ENCODE results near the gene GPATCH8. TPM values are rescaled to one million over a fixed set of nuclear protein-coding genes. Genes with fewer than 3 reads are reported as not detected.
A peak's percentile ranks its signal among the peaks of the same experiment; 100 is the strongest.
"Not testable (repeated sequence)": the region's sequence is repeated elsewhere in the genome, so short reads cannot be mapped to it uniquely, and the experiment has no call there.

Gene GPATCH8
- total RNA-seq, 1 experiment from 2014 or later, result 40.8 TPM

DNA sequence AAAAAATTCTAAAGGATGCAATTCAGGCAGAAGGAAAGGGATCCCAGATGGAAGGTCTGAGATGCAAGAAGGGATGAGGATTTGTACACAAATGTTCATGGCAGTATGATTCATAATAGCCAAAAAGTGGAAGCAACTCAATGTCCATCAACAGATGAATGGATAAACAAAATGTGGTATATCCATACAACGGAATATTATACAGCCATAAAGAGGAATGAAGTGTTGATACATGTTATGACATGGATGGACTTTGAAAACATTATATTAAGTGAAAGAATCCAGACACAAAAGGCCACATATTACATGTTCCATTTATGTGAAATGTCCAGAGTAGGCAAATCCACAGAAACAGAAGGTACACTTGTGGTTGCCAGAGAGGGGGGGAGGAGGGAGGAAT is 23.9 kb upstream of the GPATCH8 start:
- no peaks in the 10 kb centered on the region for H3K9me3 Mint-ChIP-seq (ENCODE audit: unreplicated experiment)
- no peaks in the 10 kb centered on the region for H3K4me1 Mint-ChIP-seq (ENCODE audit: insufficient read depth, unreplicated experiment)
- no TSS peak for BruUV-seq (replicated peaks)
- ChIA-PET CTCF (no interaction called here), POLR2A (interaction anchor here (0.9 kb wide), 1 partner anchor 24 kb away, joined by 4 read pairs; the partner anchor contains the start of gene GPATCH8)
- H3K27ac Mint-ChIP-seq (ENCODE audit: low read depth, unreplicated experiment), result no peak overlapping the region
- no peaks in the 10 kb centered on the region for H3K36me3 Mint-ChIP-seq (ENCODE audit: insufficient read depth, unreplicated experiment)
- no peaks in the 10 kb centered on the region for H3K27me3 Mint-ChIP-seq (ENCODE audit: insufficient read depth, unreplicated experiment)
- TF ChIP-seq, protein P1, sequence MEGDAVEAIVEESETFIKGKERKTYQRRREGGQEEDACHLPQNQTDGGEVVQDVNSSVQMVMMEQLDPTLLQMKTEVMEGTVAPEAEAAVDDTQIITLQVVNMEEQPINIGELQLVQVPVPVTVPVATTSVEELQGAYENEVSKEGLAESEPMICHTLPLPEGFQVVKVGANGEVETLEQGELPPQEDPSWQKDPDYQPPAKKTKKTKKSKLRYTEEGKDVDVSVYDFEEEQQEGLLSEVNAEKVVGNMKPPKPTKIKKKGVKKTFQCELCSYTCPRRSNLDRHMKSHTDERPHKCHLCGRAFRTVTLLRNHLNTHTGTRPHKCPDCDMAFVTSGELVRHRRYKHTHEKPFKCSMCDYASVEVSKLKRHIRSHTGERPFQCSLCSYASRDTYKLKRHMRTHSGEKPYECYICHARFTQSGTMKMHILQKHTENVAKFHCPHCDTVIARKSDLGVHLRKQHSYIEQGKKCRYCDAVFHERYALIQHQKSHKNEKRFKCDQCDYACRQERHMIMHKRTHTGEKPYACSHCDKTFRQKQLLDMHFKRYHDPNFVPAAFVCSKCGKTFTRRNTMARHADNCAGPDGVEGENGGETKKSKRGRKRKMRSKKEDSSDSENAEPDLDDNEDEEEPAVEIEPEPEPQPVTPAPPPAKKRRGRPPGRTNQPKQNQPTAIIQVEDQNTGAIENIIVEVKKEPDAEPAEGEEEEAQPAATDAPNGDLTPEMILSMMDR (IDR thresholded peaks at IDR 0.05; ENCODE audit: unreplicated experiment), result no peak
- no peak for DNase-seq (ENCODE audit: unreplicated experiment)
- intact Hi-C loops (cut with micrococcal nuclease), result no loop called here
- no peak overlapping the region for H3K4me3 Mint-ChIP-seq (ENCODE audit: unreplicated experiment)

DNA sequence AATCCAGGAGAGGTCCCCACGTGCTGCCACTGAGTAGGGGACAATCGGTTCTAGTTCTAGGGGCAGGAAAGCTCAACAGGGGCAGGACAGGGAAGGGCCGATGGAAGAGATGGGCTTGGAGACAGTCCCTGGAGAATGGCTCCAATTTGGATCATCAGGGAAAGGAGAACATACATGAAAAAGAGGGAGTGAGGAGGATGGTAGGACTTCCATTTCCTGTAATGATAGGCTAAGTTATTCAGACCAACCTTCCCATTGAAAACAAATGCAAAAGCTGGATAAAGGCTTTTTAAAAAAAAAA is 20.4 kb upstream of the GPATCH8 start:
- ChIA-PET CTCF (interaction anchor here (0.6 to 2.5 kb wide), 10 partner anchors 10 to 190 kb away, joined by 3 to 28 read pairs (median 4); partner anchors contain the start of gene GPATCH8), POLR2A (interaction anchor here (0.6 kb wide), 2 partner anchors 172 to 574 kb away, joined by 3 read pairs; no protein-coding TSS in a partner anchor)
- Mint-ChIP-seq H3K36me3 (ENCODE audit: insufficient read depth, unreplicated experiment) (no peaks in the 10 kb centered on the region), H3K27ac (ENCODE audit: low read depth, unreplicated experiment) (no peak overlapping the region), H3K4me3 (ENCODE audit: unreplicated experiment) (no peak overlapping the region), H3K9me3 (ENCODE audit: unreplicated experiment) (no peaks in the 10 kb centered on the region), H3K27me3 (ENCODE audit: insufficient read depth, unreplicated experiment) (no peaks in the 10 kb centered on the region), H3K4me1 (ENCODE audit: insufficient read depth, unreplicated experiment) (no peaks in the 10 kb centered on the region)
- no TSS peak for BruUV-seq (replicated peaks)
- no peak for DNase-seq (ENCODE audit: unreplicated experiment)
- intact Hi-C loops (cut with micrococcal nuclease), result loop anchor here (1.0 kb wide), 1 partner anchor 123 kb away; no protein-coding TSS in a partner anchor
- TF ChIP-seq, protein P1 (IDR thresholded peaks at IDR 0.05; ENCODE audit: unreplicated experiment), result no peak

DNA sequence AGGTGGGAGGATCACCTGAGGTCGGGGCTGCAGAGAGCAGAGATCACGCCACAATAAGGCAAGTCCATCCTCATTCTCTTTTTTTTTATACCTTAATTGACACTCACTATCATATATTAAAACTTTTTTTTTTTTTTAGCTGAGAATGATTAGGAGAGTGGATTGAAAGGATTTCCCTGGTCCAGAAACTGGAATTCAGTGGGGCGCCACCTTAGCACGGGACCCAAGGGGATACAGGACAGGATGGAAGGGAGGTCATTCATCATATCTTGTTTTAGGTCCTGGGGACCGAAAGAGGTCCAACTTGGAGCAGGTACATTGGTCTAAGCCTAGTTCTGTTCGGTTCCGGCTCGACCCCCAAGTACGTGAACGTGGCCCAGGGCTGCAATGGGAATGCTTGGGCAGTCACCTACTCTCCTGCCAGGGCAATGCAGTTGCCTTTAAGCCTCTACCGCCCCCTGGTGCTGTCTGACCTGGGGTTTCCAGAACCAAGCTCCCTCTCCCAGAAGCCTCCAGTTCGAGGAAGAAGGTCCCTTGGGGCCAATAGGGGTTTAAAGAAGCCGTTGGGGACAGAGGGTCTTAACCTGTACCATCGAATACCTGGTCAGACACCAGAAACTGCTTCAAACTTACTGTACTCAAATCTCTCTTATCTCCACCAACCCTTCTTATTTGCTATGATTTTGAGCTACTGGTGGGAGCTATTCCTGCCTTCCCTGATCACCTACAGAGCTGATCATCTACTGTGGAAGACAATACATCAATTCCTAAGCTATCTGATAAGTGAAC is 19.9 kb upstream of the GPATCH8 start:
- no TSS peak for BruUV-seq (replicated peaks)
- H3K27me3 Mint-ChIP-seq (ENCODE audit: insufficient read depth, unreplicated experiment), result no peaks in the 10 kb centered on the region
- TF ChIP-seq, protein P1 (IDR thresholded peaks at IDR 0.05; ENCODE audit: unreplicated experiment), result peak; percentile 57
- no peak overlapping the region for H3K4me3 Mint-ChIP-seq (ENCODE audit: unreplicated experiment)
- H3K27ac Mint-ChIP-seq (ENCODE audit: low read depth, unreplicated experiment), result no peak overlapping the region
- H3K9me3 Mint-ChIP-seq (ENCODE audit: unreplicated experiment), result no peaks in the 10 kb centered on the region
- POLR2A ChIA-PET, result interaction anchor here (0.6 to 0.8 kb wide), 3 partner anchors 17 to 573 kb away, joined by 3 read pairs; no protein-coding TSS in a partner anchor
- H3K36me3 Mint-ChIP-seq (ENCODE audit: insufficient read depth, unreplicated experiment), result peaks cover 2% of the 10 kb centered on the region
- H3K4me1 Mint-ChIP-seq (ENCODE audit: insufficient read depth, unreplicated experiment), result peaks cover 2% of the 10 kb centered on the region
- CTCF ChIA-PET, result interaction anchor here (0.6 to 2.5 kb wide), 12 partner anchors 10 to 190 kb away, joined by 3 to 28 read pairs (median 4); partner anchors contain the start of genes GPATCH8 and GRN
- DNase-seq (ENCODE audit: unreplicated experiment), result peak; percentile 76
- intact Hi-C loops (cut with micrococcal nuclease), result loop anchor here (1.0 kb wide), 1 partner anchor 123 kb away; no protein-coding TSS in a partner anchor

DNA sequence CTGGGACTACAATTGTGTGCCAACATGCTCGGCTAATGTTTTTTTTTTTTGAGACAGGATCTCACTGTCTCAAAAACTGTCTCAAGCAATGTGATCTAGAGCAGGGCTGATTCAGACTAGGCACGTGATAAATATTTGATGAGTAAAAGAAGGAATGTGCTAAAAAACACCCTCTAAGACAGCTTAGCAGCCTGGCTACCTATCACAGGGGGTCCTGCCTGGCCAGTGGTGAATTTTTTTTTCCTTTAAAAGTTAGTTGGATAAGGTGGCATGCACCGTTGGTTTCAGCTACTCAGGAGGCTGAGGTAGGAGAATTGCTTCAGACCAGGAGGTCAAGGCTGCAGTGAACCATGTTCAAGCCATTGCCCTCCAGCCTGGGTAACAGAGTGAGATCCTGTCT is 14.8 kb upstream of the GPATCH8 start:
- DNase-seq (ENCODE audit: unreplicated experiment), result no peak
- TF ChIP-seq, protein P1 (IDR thresholded peaks at IDR 0.05; ENCODE audit: unreplicated experiment), result no peak
- intact Hi-C loops (cut with micrococcal nuclease), result no loop called here
- ChIA-PET POLR2A (interaction anchor here (0.6 to 0.7 kb wide), 2 partner anchors 23 to 190 kb away, joined by 3 read pairs; no protein-coding TSS in a partner anchor), CTCF (interaction anchor here (0.6 to 1.5 kb wide), 2 partner anchors 16 to 46 kb away, joined by 3 to 6 read pairs; no protein-coding TSS in a partner anchor)
- Mint-ChIP-seq H3K27me3 (ENCODE audit: insufficient read depth, unreplicated experiment) (no peaks in the 10 kb centered on the region), H3K36me3 (ENCODE audit: insufficient read depth, unreplicated experiment) (peaks cover 5% of the 10 kb centered on the region), H3K9me3 (ENCODE audit: unreplicated experiment) (no peaks in the 10 kb centered on the region), H3K27ac (ENCODE audit: low read depth, unreplicated experiment) (no peak overlapping the region), H3K4me1 (ENCODE audit: insufficient read depth, unreplicated experiment) (peaks cover 11% of the 10 kb centered on the region), H3K4me3 (ENCODE audit: unreplicated experiment) (no peak overlapping the region)
- BruUV-seq (replicated peaks), result no TSS peak

DNA sequence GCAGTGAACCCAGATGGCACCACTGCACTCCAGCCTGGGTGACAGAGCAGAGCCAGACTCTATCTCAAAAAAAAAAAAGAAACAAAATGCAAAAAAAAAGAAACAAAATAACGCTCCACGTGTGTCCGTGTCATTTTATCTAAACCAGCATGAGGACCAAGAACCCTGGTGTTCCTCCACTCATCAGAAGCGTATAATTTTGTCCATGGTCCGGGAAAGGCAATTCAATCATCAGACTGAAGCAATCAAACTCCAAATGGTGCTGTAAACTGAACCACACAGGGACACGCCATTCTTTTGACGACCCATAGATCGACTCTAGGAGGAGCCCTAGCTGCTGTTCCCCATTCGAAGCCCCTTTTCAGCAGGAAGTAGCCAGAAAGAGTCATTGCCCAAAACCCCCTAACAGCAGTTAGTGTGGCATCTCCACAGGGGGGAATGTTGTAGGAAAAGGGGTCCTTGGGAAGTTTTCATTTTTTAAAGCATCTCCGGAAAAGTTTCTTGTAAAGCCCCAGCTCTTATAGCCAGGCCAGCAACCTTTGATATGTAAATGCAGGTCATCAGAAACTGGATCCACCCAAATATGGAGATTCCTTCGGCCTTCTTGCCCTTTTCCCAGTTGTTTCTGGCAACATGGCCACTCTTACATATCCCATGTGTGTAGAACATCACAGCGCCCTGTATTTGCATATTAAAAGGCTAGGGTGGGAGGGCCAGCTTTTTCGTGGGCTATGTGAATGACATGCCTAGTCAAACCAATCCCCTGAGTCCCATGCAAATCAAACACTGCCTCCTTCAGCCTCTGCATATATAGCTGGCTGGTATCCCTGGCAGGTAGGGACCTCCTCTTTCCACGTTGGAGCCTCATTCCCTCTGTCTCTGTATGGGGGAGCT is 8.3 kb upstream of the GPATCH8 start:
- H3K4me3 Mint-ChIP-seq (ENCODE audit: unreplicated experiment); H3K36me3 Mint-ChIP-seq (ENCODE audit: insufficient read depth, unreplicated experiment); H3K4me1 Mint-ChIP-seq (ENCODE audit: insufficient read depth, unreplicated experiment); BruUV-seq (replicated peaks); intact Hi-C loops (cut with micrococcal nuclease); H3K9me3 Mint-ChIP-seq (ENCODE audit: unreplicated experiment); H3K27ac Mint-ChIP-seq (ENCODE audit: low read depth, unreplicated experiment); H3K27me3 Mint-ChIP-seq (ENCODE audit: insufficient read depth, unreplicated experiment): not testable (repeated sequence)
- POLR2A ChIA-PET, result interaction anchor here (0.6 to 1.1 kb wide), 2 partner anchors 8 to 536 kb away, joined by 3 read pairs; partner anchors contain the start of gene GPATCH8
- DNase-seq (ENCODE audit: unreplicated experiment), result peak; percentile 26
- CTCF ChIA-PET, result interaction anchor here (0.6 to 1.3 kb wide), 5 partner anchors 22 to 242 kb away, joined by 3 to 5 read pairs (median 3); partner anchors contain the start of gene FAM171A2
